GM12878 (cell line): Measurements from ENCODE around the gene ELFN2. TPM values are rescaled to one million over a fixed set of nuclear protein-coding genes. Genes with fewer than 3 reads are reported as not detected.

Experiments used
- ATAC-seq: fragments of 200-7000 bp; cut with Tn5 transposase; 3 replicates; pipeline ENCODE4 v1.9.1; 2020; ENCODE audit warnings: mild to moderate bottlenecking, moderate library complexity
- BruUV-seq: library from RNA; stranded (reverse); fragments of 400-500 nt; replicated peaks from 2 replicates; lab custom pipeline; 2021; lab: Mats Ljungman, UMichigan
- CTCF ChIA-PET: fragments of 300-600 bp; sonication (Branson Sonifier 250); formaldehyde crosslinking; extraction: SDS; loops from one replicate; lab custom pipeline; 2021; ENCODE audit warnings: inconsistent platforms; lab: Yijun Ruan, JAX
- POLR2A ChIA-PET: fragments of 350-600 bp; formaldehyde crosslinking; extraction: SDS; loops from one replicate; lab custom pipeline; 2021; ENCODE audit warnings: inconsistent platforms; lab: Charles Lee
- RAD21 ChIA-PET: fragments of 300-600 bp; sonication (Branson Sonifier 250); formaldehyde crosslinking; loops from one replicate; lab custom pipeline; 2023; ENCODE audit warnings: antibody characterized with exemption; ENCODE audit not compliant: unreplicated experiment; lab: Charles Lee
- SMC1A ChIA-PET: fragments of 300-600 bp; sonication (Branson Sonifier 250); formaldehyde crosslinking; loops from one replicate; lab custom pipeline; 2023; ENCODE audit not compliant: unreplicated experiment, uncharacterized antibody; lab: Charles Lee
- DNase-seq: peaks from one replicate; pipeline ENCODE4 v3.0.0-alpha.2; 2011; ENCODE audit warnings: low read depth, low spot score
- FAIRE-seq: peaks from 3 replicates; lab custom pipeline; 2011; peaks lifted over from hg19 to GRCh38; lab: Jason Lieb, UNC
- H2AFZ ChIP-seq: 2 replicates; pipeline ENCODE4 v1.6.0; 2011; ENCODE audit warnings: low read depth, low read length, control low read depth; ENCODE audit not compliant: control insufficient read depth
- H3K27ac ChIP-seq: 2 replicates; pipeline ENCODE4 v1.5.1; 2011; ENCODE audit warnings: control low read depth; ENCODE audit not compliant: control insufficient read depth, insufficient read depth
- H3K27me3 ChIP-seq, 2 experiments: replicated peaks in 1 of 2; 2 replicates each; pipeline versions ENCODE4 v1.6.0 to v1.6.1; 2011; ENCODE audit warnings: low read length in 1 of 2; ENCODE audit not compliant: control insufficient read depth in 2 of 2, insufficient read depth in 2 of 2
- H3K36me3 ChIP-seq, 2 experiments: 2 replicates each; pipeline ENCODE4 v1.5.1; 2011; ENCODE audit warnings: low read length in 1 of 2; ENCODE audit not compliant: control insufficient read depth in 2 of 2, insufficient read depth in 2 of 2
- H3K4me1 ChIP-seq: 2 replicates; pipeline ENCODE4 v1.6.1; 2011; ENCODE audit warnings: mild to moderate bottlenecking, low read length, moderate library complexity, mixed read lengths; ENCODE audit not compliant: control insufficient read depth, insufficient read depth
- H3K4me2 ChIP-seq: 2 replicates; pipeline ENCODE4 v1.6.0; 2011; ENCODE audit warnings: control low read depth; ENCODE audit not compliant: control insufficient read depth, insufficient read depth
- H3K4me3 ChIP-seq: fragments of 200-600 bp; sonication (generic); 2 replicates; pipeline ENCODE4 v1.5.1; 2016
- H3K79me2 ChIP-seq: 2 replicates; pipeline ENCODE4 v1.6.0; 2011; ENCODE audit warnings: low read length; ENCODE audit not compliant: control insufficient read depth, insufficient read depth
- H3K9ac ChIP-seq: 2 replicates; pipeline ENCODE4 v1.8.0; 2011; ENCODE audit warnings: low read length, control low read depth, mixed read lengths; ENCODE audit not compliant: control insufficient read depth, insufficient read depth
- H3K9me3 ChIP-seq: replicated peaks from 3 replicates; pipeline ENCODE4 v1.5.1; 2011; ENCODE audit warnings: mild to moderate bottlenecking, low read length; ENCODE audit not compliant: control insufficient read depth, insufficient read depth
- H4K20me1 ChIP-seq: 2 replicates; pipeline ENCODE4 v1.6.0; 2011; ENCODE audit not compliant: control insufficient read depth, insufficient read depth
- CHD2 ChIP-seq: IDR thresholded peaks from 2 replicates; pipeline ENCODE4 v1.6.1; 2011; ENCODE audit warnings: low read depth, low read length, improper control_type of control experiment, borderline replicate concordance
- GATAD2B ChIP-seq: fragments of 450-650 bp; conservative IDR thresholded peaks from 2 replicates; pipeline ENCODE4 v1.6.1; 2017; ENCODE audit warnings: low read depth, mild to moderate bottlenecking, moderate library complexity
- MXI1 ChIP-seq: fragments of 150-350 bp; IDR thresholded peaks from 2 replicates; pipeline ENCODE4 v1.6.1; 2011; ENCODE audit warnings: low read depth, mild to moderate bottlenecking, inconsistent platforms, low read length, improper control_type of control experiment
- NFYA ChIP-seq: IDR thresholded peaks from 2 replicates; pipeline ENCODE4 v1.6.1; 2011; ENCODE audit warnings: low read depth, mild to moderate bottlenecking, low read length, improper control_type of control experiment, borderline replicate concordance
- NR2C1 ChIP-seq: fragments of 450-650 bp; IDR thresholded peaks from 2 replicates; pipeline ENCODE4 v1.6.1; 2017; ENCODE audit warnings: antibody characterized with exemption, mild to moderate bottlenecking, moderate library complexity
- RAD21 ChIP-seq: IDR thresholded peaks from 2 replicates; pipeline ENCODE4 v1.6.1; 2011; ENCODE audit warnings: mild to moderate bottlenecking, low read depth, low read length, moderate library complexity; ENCODE audit not compliant: insufficient read depth
- SMAD5 ChIP-seq: IDR thresholded peaks from 2 replicates; pipeline ENCODE4 v1.6.1; 2016; ENCODE audit warnings: antibody characterized with exemption, low read depth
- SREBF2 ChIP-seq: IDR thresholded peaks from 2 replicates; pipeline ENCODE4 v1.6.1; 2012; ENCODE audit warnings: mild to moderate bottlenecking, low read length
- STAT1 ChIP-seq: fragments of 450-650 bp; conservative IDR thresholded peaks from 2 replicates; pipeline ENCODE4 v1.6.1; 2014; ENCODE audit warnings: antibody characterized with exemption, mild to moderate bottlenecking
- TCF3 ChIP-seq: IDR thresholded peaks from 2 replicates; pipeline ENCODE4 v1.6.1; 2012; ENCODE audit warnings: low read depth, mild to moderate bottlenecking, low read length, borderline replicate concordance; ENCODE audit not compliant: insufficient read depth
- WGBS: methylation state at CpG from one replicate; pipeline ENCODE4 v1.1.6; 2016; ENCODE audit warnings: low lambda C conversion rate; ENCODE audit not compliant: insufficient replicate concordance, insufficient coverage; ENCODE audit errors: missing lambda C conversion rate; 5-methylcytosine and 5-hydroxymethylcytosine counted together
- in situ Hi-C: fragments of 300-500 bp; cut with MboI; formaldehyde crosslinking; loops from 9 replicates; pipeline ENCODE4 v1.14.3; 2018; ENCODE audit warnings: mixed read lengths
- intact Hi-C: fragments of 100-400 bp; cut with micrococcal nuclease; formaldehyde crosslinking; loops from one replicate; pipeline ENCODE4 v1.14.2; 2022; ENCODE audit not compliant: unreplicated experiment
- polyA plus RNA-seq, 11 experiments: library from polyadenylated mRNA; depleted of rRNA in 4 of 11; unstranded in 6 of 11; stranded (reverse) in 5 of 11; fragments of >200 nt; fragmentation: Nextera tagmentation in 4 of 11; fragmentation: Illumina TruSeq in 1 of 11; extraction: Ambion mirVana in 4 of 11; extraction: Trizol in 1 of 11; gene quantifications; 1 replicate in 1 of 11; 2 replicates in 10 of 11; pipeline versions ENCODE4 v1.2.1 to v1.2.3, GENCODE V29; 2011 to 2016; ENCODE audit warnings: inconsistent platforms in 2 of 11, missing spikeins in 2 of 11, low read depth in 1 of 11
- total RNA-seq, 4 experiments: library from RNA; depleted of rRNA in 3 of 4; stranded (reverse); fragments of >200 nt in 3 of 4; fragmentation: Illumina TruSeq in 1 of 4; extraction: Trizol in 1 of 4; gene quantifications; 2 replicates each; pipeline versions ENCODE4 v1.2.1 to v1.2.3, GENCODE V29; 2013 to 2021
- TF ChIP-seq, protein P1 (sequence below): fragments of 450-650 bp; IDR thresholded peaks from 2 replicates; pipeline ENCODE4 v1.6.1; 2016; ENCODE audit warnings: mild to moderate bottlenecking
- TF ChIP-seq, protein P2 (sequence below): IDR thresholded peaks from 2 replicates; pipeline ENCODE4 v1.6.1; 2012; ENCODE audit warnings: low read length, inconsistent platforms

Gene ELFN2
- total and polyA plus RNA-seq, 10 of the 15 experiments (the other 5 are each of a cell fraction or from before 2014, with no cell fraction given) = 0.03 to 0.05 TPM; not detected in 8

DNA sequence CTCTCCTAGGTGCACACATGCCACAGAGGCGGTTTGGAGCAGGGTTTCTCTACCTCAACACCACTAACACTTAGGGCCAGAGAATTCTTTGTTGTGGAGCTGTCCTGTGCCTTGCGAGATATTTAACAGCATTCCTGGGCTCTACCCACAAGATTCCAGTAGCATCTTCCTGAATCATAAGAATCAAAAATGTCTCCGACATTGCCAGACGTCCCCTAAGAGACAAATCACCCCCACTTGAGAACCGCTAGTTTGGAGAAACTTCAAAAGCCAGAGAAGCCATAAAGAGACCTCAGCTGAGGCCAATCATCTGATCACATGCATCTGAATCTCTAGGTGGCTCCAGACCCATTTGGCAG is 42.8 kb upstream of the ELFN2 start:
- intact Hi-C loops = no loop called here
- in situ Hi-C loops = no loop called here
- no TSS peak for BruUV-seq
- Histone ChIP-seq H3K36me3 (peaks cover 11 to 13% of the 10 kb centered on the region in 2 experiments; a peak in 3 of 4 replicates), H3K4me3 (no peak overlapping the region), H3K4me2 (no peak overlapping the region), H2AFZ (no peak overlapping the region), H3K79me2 (no peaks in the 10 kb centered on the region), H3K27ac (no peak overlapping the region), H3K27me3 (no peaks in the 10 kb centered on the region), H3K9ac (no peak overlapping the region), H4K20me1 (no peaks in the 10 kb centered on the region; the same call in 1 of the 2 replicates), H3K4me1 (no peaks in the 10 kb centered on the region), H3K9me3 (no peaks in the 10 kb centered on the region)
- 98% methylated on average over 5 of the region's 5 CpGs for WGBS
- SMC1A ChIA-PET = interaction anchor here (1.3 kb wide), 1 partner anchor 28 kb away, joined by 3 read pairs; no protein-coding TSS in a partner anchor
- no peak for DNase-seq
- ATAC-seq = no peak
- FAIRE-seq = no peak
- POLR2A ChIA-PET = no interaction called here
- RAD21 ChIA-PET = no interaction called here
- CTCF ChIA-PET = interaction anchor here (1.0 to 1.5 kb wide), 3 partner anchors 68 to 122 kb away, joined by 3 to 7 read pairs (median 4); no protein-coding TSS in a partner anchor
- TF ChIP-seq SMAD5 = no peak
- TF ChIP-seq STAT1 = no peak

DNA sequence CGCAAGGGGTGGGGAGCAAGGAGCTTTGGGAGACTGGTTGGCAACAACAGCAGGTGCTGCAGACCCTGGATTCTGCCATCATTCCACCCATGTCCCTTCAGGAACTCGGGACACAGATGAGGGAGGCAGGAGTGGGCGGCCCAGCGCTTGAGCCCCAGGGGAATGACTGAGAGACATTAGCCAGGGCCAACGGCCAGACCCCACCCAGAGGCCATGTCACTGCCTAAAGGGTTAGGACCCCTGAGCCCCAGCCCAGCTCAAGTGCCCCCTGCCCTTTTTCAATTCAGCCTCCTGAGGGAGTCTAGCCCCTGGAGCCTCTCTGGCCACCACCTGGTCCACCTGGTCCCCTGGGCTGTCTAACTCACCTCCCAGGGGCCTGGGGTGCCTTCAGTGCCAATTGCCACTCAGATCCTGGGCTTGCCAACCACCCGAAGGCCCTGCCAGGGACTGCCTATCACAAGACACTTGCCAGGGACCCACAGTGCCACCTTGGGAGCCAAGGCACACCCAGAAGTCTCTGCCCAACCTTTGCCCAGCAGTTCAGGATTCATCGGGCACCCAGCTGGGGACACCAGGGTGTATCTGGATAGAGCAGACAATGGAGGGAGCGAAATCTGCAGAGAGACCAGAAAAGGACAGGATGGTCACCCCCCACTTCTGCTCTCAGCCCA is 42.3 kb upstream of the ELFN2 start:
- no peaks in the 10 kb centered on the region for H3K79me2 ChIP-seq
- H3K27me3 ChIP-seq = no peaks in the 10 kb centered on the region
- ChIA-PET SMC1A (interaction anchor here (1.3 kb wide), 1 partner anchor 28 kb away, joined by 3 read pairs; no protein-coding TSS in a partner anchor), CTCF (interaction anchor here (1.0 to 1.5 kb wide), 3 partner anchors 69 to 123 kb away, joined by 3 to 7 read pairs (median 4); no protein-coding TSS in a partner anchor), POLR2A (no interaction called here), RAD21 (no interaction called here)
- in situ Hi-C loops = no loop called here
- H3K4me3 ChIP-seq = no peak overlapping the region
- WGBS = 87% methylated on average over 8 of the region's 8 CpGs
- no peak overlapping the region for H3K4me2 ChIP-seq
- peaks cover 11 to 13% of the 10 kb centered on the region in 2 experiments; a peak in 3 of 4 replicates for H3K36me3 ChIP-seq
- ATAC-seq = no peak
- H3K9me3 ChIP-seq = no peaks in the 10 kb centered on the region
- no peak overlapping the region for H3K27ac ChIP-seq
- no peak for FAIRE-seq
- DNase-seq = no peak
- no peak overlapping the region for H3K9ac ChIP-seq
- H3K4me1 ChIP-seq = peaks cover 4% of the 10 kb centered on the region
- BruUV-seq = no TSS peak
- intact Hi-C loops = no loop called here
- H2AFZ ChIP-seq = no peak overlapping the region
- H4K20me1 ChIP-seq = no peaks in the 10 kb centered on the region; the same call in 1 of the 2 replicates
- TF ChIP-seq, protein P1, sequence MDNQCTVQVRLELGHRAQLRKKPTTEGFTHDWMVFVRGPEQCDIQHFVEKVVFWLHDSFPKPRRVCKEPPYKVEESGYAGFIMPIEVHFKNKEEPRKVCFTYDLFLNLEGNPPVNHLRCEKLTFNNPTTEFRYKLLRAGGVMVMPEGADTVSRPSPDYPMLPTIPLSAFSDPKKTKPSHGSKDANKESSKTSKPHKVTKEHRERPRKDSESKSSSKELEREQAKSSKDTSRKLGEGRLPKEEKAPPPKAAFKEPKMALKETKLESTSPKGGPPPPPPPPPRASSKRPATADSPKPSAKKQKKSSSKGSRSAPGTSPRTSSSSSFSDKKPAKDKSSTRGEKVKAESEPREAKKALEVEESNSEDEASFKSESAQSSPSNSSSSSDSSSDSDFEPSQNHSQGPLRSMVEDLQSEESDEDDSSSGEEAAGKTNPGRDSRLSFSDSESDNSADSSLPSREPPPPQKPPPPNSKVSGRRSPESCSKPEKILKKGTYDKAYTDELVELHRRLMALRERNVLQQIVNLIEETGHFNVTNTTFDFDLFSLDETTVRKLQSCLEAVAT = no peak
- TF ChIP-seq, protein P2, sequence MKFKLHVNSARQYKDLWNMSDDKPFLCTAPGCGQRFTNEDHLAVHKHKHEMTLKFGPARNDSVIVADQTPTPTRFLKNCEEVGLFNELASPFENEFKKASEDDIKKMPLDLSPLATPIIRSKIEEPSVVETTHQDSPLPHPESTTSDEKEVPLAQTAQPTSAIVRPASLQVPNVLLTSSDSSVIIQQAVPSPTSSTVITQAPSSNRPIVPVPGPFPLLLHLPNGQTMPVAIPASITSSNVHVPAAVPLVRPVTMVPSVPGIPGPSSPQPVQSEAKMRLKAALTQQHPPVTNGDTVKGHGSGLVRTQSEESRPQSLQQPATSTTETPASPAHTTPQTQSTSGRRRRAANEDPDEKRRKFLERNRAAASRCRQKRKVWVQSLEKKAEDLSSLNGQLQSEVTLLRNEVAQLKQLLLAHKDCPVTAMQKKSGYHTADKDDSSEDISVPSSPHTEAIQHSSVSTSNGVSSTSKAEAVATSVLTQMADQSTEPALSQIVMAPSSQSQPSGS = no peak
- TF ChIP-seq CHD2 (no peak), NR2C1 (no peak), MXI1 (no peak), NFYA (no peak), GATAD2B (no peak), TCF3 (no peak), SREBF2 (no peak), RAD21 (no peak)
